Liver (tissue), 9 donors: ENCODE measurements around the gene NAA40. TPM values are rescaled to one million over a fixed set of nuclear protein-coding genes. Genes with fewer than 3 reads are reported as not detected.

Experiments used
- DNase-seq: peaks from one replicate; pipeline ENCODE4 v3.0.0-alpha.2; 2017; ENCODE audit warnings: low spot score
- H3K27ac ChIP-seq, 2 donors: one replicate each; pipeline ENCODE4 v1.7.0; 2013; ENCODE audit warnings: inconsistent platforms in 2 of 2, low read length in 2 of 2, control low read depth in 1 of 2, low read depth in 1 of 2, mild to moderate bottlenecking in 1 of 2
- H3K27me3 ChIP-seq, 4 donors: one replicate each; pipeline versions ENCODE4 v1.6.1 to v1.7.0; 2013; ENCODE audit warnings: low read length in 3 of 4, inconsistent platforms in 1 of 4, mild to moderate bottlenecking in 1 of 4, moderate library complexity in 1 of 4; ENCODE audit not compliant: control insufficient read depth in 4 of 4, insufficient read depth in 4 of 4
- H3K36me3 ChIP-seq, 4 donors: one replicate each; pipeline versions ENCODE4 v1.6.1 to v1.7.0; 2013; ENCODE audit warnings: low read length in 3 of 4, mild to moderate bottlenecking in 3 of 4, low read depth in 1 of 4, moderate library complexity in 1 of 4; ENCODE audit not compliant: control insufficient read depth in 4 of 4, insufficient read depth in 3 of 4
- H3K4me1 ChIP-seq, 4 donors: one replicate each; pipeline versions ENCODE4 v1.6.1 to v1.7.0; 2013; ENCODE audit warnings: low read length in 3 of 4, mild to moderate bottlenecking in 3 of 4, moderate library complexity in 1 of 4; ENCODE audit not compliant: control insufficient read depth in 4 of 4, insufficient read depth in 4 of 4
- H3K4me3 ChIP-seq, 3 donors: one replicate each; pipeline versions ENCODE4 v1.6.1 to v1.7.0; 2013; ENCODE audit warnings: low read length in 3 of 3, control low read depth in 1 of 3, low read depth in 1 of 3, mild to moderate bottlenecking in 1 of 3
- H3K9ac ChIP-seq, 2 donors: one replicate each; pipeline ENCODE4 v1.7.0; 2013; ENCODE audit warnings: low read length in 2 of 2, mild to moderate bottlenecking in 2 of 2, moderate library complexity in 2 of 2, control low read depth in 1 of 2, low read depth in 1 of 2
- H3K9me3 ChIP-seq, 4 donors: one replicate each; pipeline versions ENCODE4 v1.6.1 to v1.7.0; 2013; ENCODE audit warnings: low read length in 3 of 4; ENCODE audit not compliant: control insufficient read depth in 4 of 4
- ATF3 ChIP-seq: IDR thresholded peaks from 2 replicates; pipeline ENCODE4 v1.6.1; 2016; ENCODE audit warnings: antibody characterized with exemption
- CTCF ChIP-seq: fragments of 150-350 bp; IDR thresholded peaks from 2 replicates; pipeline ENCODE4 v1.5.1; 2017; ENCODE audit warnings: improper control_type of control experiment, low read depth, low read length; ENCODE audit not compliant: missing input control
- EGR1 ChIP-seq, 2 donors: IDR thresholded peaks; 2 replicates each; pipeline ENCODE4 v1.6.1; 2016 to 2018; ENCODE audit warnings: antibody characterized with exemption in 2 of 2, low read depth in 2 of 2
- FOXA1 ChIP-seq: IDR thresholded peaks from 2 replicates; pipeline ENCODE4 v1.6.1; 2016; ENCODE audit warnings: antibody characterized with exemption
- GABPA ChIP-seq, 2 donors: IDR thresholded peaks in 1 of 2; conservative IDR thresholded peaks in 1 of 2; 2 replicates each; pipeline ENCODE4 v1.6.1; 2016; ENCODE audit warnings: antibody characterized with exemption in 2 of 2, mild to moderate bottlenecking in 1 of 2, moderate library complexity in 1 of 2
- HNF4A ChIP-seq, 2 donors: conservative IDR thresholded peaks; 2 replicates each; pipeline ENCODE4 v1.6.1; 2016; ENCODE audit warnings: antibody characterized with exemption in 2 of 2, mild to moderate bottlenecking in 2 of 2
- JUND ChIP-seq, 2 donors: IDR thresholded peaks; 2 replicates each; pipeline ENCODE4 v1.6.1; 2016; ENCODE audit warnings: antibody characterized with exemption in 2 of 2
- MAX ChIP-seq: IDR thresholded peaks from 2 replicates; pipeline ENCODE4 v1.6.1; 2016; ENCODE audit warnings: antibody characterized with exemption
- NR2F2 ChIP-seq: IDR thresholded peaks from 2 replicates; pipeline ENCODE4 v1.6.1; 2016; ENCODE audit warnings: antibody characterized with exemption
- RAD21 ChIP-seq, 2 donors: IDR thresholded peaks; 2 replicates each; pipeline ENCODE4 v1.6.1; 2016; ENCODE audit warnings: antibody characterized with exemption in 2 of 2, mild to moderate bottlenecking in 2 of 2
- REST ChIP-seq: IDR thresholded peaks from 2 replicates; pipeline ENCODE4 v1.6.1; 2016; ENCODE audit warnings: antibody characterized with exemption, mild to moderate bottlenecking
- RXRA ChIP-seq, 2 donors: IDR thresholded peaks; 2 replicates each; pipeline ENCODE4 v1.6.1; 2017 to 2018; ENCODE audit warnings: antibody characterized with exemption in 2 of 2, mild to moderate bottlenecking in 1 of 2
- SP1 ChIP-seq: IDR thresholded peaks from 2 replicates; pipeline ENCODE4 v1.6.1; 2018; ENCODE audit warnings: antibody characterized with exemption, mild to moderate bottlenecking
- TAF1 ChIP-seq: conservative IDR thresholded peaks from 2 replicates; pipeline ENCODE4 v1.6.1; 2016; ENCODE audit warnings: antibody characterized with exemption, mild to moderate bottlenecking
- YY1 ChIP-seq: IDR thresholded peaks from 2 replicates; pipeline ENCODE4 v1.6.1; 2016; ENCODE audit warnings: antibody characterized with exemption, mild to moderate bottlenecking
- ZBTB33 ChIP-seq: IDR thresholded peaks from 2 replicates; pipeline ENCODE4 v1.6.1; 2016; ENCODE audit warnings: antibody characterized with exemption
- WGBS: extraction: QIAGEN DNeasy Blood & Tissue Kit; methylation state at CpG from one replicate; pipeline ENCODE4 v1.1.7; 2013; 5-methylcytosine and 5-hydroxymethylcytosine counted together
- polyA plus RNA-seq, 2 donors: library from polyadenylated mRNA; stranded (reverse) in 1 of 2; unstranded in 1 of 2; fragments of 200-250 nt in 1 of 2; fragments of >200 nt in 1 of 2; fragmentation: Nextera tagmentation in 1 of 2; extraction: Ambion mirVana in 1 of 2; gene quantifications; one replicate each; pipeline versions ENCODE4 v1.2.1 to v1.2.3, GENCODE V29; 2013 to 2015
- total RNA-seq, 2 donors: library from RNA; depleted of rRNA; stranded (reverse); fragments of >200 nt; gene quantifications; one replicate each; pipeline ENCODE4 v1.2.3, GENCODE V29; 2014
- donor health status: healthy.
- donor health status: healthy.
- donor health status: healthy.
- donor health status: healthy.
- donor health status: healthy.

Gene NAA40
- total and polyA plus RNA-seq, 4 donors: 3.0 to 7.3 (median 4.7) TPM

GRCh38 chr11:64001484-64002420 is 63.0 kb downstream of the NAA40 start:
- TF ChIP-seq NR2F2 (peak; percentile 65), RXRA (IDR thresholded peaks at IDR 0.05) (no peak), EGR1 (IDR thresholded peaks at IDR 0.05; ENCODE audit: low read depth in 2 of 2) (no peak)
- Histone ChIP-seq H3K27me3 (no peaks in the 10 kb centered on the region), H3K36me3 (peaks cover 2 to 15% (median 8%) of the 10 kb centered on the region in 4 donors), H3K27ac (no peak overlapping the region), H3K9me3 (no peaks in the 10 kb centered on the region), H3K9ac (no peak overlapping the region), H3K4me1 (peaks cover 2 to 34% (median 5%) of the 10 kb centered on the region in 4 donors), H3K4me3 (no peak overlapping the region)
- DNase-seq: no peak
- WGBS: 72% methylated on average over 23 of the region's 23 CpGs

GRCh38 chr11:64003807-64004589 is 65.2 kb downstream of the NAA40 start:
- TF ChIP-seq GABPA (IDR thresholded peaks at IDR 0.05 in 1 of 2, conservative IDR thresholded peaks at IDR 0.05 in 1 of 2) (no peak), JUND (IDR thresholded peaks at IDR 0.05) (no peak), FOXA1 (no peak), HNF4A (conservative IDR thresholded peaks at IDR 0.05) (no peak), RAD21 (IDR thresholded peaks at IDR 0.05) (no peak), TAF1 (no peak), YY1 (no peak), CTCF (no peak), ATF3 (no peak), SP1 (no peak), ZBTB33 (no peak), REST (no peak), MAX (no peak), NR2F2 (no peak)
- Histone ChIP-seq H3K9ac (no peak overlapping the region), H3K36me3 (no peaks in the 10 kb centered on the region), H3K4me1 (peaks cover 6 to 48% (median 14%) of the 10 kb centered on the region in 4 donors), H3K4me3 (no peak overlapping the region), H3K27me3 (no peaks in the 10 kb centered on the region), H3K9me3 (no peaks in the 10 kb centered on the region), H3K27ac (no peak overlapping the region)
- no peak for DNase-seq
- WGBS: 73% methylated on average over 23 of the region's 23 CpGs
